ENCODE results near the gene OXSR1. TPM values are rescaled to one million over a fixed set of nuclear protein-coding genes. Genes with fewer than 3 reads are reported as not detected.
"Not testable (repeated sequence)": the region's sequence is repeated elsewhere in the genome, so short reads cannot be mapped to it uniquely, and the experiment has no call there.

OXSR1 gene
- polyA plus RNA-seq, 10 donors = 30.5 to 43.4 (median 34.6) TPM

DNA sequence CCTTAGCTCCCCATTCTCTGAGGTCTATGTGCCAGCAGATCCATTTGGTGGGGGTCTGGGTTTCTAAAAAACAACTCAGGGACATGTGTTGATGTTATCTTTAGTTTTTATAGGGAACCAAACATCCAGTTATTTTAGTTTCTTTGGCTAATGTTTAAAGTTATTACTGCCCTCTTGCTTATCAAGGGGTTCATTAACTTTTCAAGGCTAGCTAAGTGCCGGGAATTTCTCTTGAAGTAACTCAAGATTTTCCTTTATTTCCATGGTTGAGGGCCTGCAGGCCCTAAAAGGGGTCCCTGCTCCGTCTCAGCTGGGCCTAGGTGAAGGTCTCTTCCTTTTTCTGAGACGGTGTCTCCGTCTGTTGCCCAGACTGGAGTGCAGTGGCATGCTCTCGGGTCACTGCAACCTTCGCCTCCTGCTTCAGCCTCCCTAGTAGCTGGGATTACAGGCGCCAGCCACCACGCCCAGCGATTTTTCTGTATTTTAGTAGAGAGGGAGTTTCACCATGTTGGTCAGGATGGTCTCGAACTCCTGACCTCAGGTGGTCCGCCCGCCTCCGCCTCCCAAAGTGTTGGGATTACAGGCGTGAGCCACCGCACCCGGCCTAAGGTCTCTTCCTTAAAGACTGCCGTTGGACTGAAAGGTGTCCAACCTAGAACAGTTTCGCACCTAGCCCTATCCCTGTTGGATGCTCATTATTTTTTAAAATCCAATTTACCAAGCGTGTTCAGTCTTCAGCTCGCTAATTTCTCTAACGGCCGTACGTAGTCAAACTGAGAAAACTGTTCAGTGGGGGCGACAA lies 1.3 kb upstream of the OXSR1 start:
- no peak for DNase-seq

DNA sequence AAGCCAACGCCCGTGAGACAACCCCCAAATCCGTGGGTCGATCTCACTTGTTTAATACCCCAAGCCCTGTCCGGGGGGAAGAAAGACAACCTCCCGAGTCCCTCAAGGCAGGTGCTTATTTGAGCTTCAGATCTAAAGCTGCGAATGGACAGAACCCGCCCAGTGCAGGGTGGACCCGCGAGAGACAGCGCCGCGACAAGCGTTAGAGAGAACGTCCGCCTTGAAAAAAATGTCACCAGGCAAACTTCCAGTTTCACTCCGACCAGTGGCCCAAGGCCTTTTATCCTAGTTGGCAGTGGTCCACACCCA lies 740 bp upstream of the OXSR1 start:
- no peak for DNase-seq

GRCh38 chr3:38165722-38166387 lies 518 bp downstream of the OXSR1 start:
- DNase-seq = no peak

- no peak for DNase-seq
Observed at GRCh38 chr3:38167591-38167990, 2.3 kb downstream of the OXSR1 start.

DNA sequence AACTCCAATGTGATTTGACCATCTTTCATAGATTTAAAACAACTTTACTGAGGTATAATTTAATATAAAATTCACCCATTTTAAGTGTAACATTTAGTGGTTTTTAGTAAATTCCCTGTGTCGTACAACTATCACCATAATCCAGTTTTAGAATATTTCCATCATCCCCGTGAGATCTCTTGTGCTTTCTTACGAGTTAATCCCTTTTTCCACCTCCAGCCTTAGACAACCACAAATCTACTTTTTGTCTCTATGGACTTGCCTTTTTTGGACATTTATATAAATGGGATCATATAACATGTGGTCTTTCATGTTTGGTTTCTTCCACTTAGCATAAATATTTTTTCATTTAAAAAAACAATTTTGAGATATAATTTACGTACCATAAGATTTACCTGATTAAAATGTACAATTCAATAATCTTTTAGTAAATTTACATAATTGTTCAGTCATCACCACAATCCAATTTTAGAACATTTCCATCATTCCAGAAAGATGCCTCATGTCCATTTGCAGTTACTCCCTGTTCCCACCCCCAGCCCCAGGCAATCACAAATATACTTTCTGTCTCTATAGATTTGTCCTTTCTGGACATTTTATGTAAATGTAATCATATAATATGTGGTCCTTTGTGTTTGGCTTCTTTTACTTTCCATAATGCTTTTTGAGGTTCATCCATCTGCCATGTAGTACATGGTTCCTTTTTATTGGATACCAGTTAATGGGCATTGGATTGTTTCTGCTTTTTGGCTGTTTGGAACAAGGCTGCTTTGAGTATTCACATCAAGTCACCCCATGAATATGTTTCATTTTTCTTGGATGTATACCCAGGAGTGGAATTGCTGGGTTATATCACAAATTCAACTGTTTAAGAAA lies 3.1 kb downstream of the OXSR1 start:
- DNase-seq = peak in 1 of 3 donors; percentile 39

DNA sequence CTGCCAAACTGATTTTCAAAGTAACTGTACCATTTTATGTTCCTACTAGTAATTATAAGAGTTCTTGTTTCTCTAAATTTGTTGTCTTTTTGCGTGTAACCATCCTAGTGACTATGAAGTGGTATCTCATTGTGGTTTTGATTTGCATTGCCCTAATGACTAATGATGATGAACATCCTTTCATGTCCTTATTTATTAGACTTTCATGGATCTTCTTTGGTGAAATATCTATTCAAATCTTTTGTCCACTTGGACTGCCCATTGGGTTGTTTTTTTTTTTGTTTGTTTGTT lies 3.6 kb downstream of the OXSR1 start:
- no peak for DNase-seq

GRCh38 chr3:38170722-38171121 lies 5.4 kb downstream of the OXSR1 start:
- DNase-seq = no peak

DNA sequence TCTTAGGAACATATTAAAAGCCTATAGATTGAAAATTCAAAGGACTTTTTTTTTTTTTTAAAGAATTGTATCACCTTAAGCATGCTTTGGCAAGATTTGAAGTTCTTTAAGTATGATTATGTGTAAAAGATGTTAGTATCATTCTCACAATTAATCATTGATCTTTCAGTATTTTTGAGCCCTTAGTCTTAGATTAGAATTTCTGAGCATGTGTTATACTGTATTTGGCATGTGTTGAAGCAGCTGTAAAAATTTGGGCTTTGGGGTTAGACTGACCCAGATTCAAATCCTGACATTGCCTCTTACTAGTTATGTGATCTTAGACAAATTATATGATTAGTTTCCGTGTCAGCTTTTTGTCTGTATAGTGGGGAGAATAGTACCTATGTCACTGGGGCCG lies 6.3 kb downstream of the OXSR1 start:
- no peak for DNase-seq

DNA sequence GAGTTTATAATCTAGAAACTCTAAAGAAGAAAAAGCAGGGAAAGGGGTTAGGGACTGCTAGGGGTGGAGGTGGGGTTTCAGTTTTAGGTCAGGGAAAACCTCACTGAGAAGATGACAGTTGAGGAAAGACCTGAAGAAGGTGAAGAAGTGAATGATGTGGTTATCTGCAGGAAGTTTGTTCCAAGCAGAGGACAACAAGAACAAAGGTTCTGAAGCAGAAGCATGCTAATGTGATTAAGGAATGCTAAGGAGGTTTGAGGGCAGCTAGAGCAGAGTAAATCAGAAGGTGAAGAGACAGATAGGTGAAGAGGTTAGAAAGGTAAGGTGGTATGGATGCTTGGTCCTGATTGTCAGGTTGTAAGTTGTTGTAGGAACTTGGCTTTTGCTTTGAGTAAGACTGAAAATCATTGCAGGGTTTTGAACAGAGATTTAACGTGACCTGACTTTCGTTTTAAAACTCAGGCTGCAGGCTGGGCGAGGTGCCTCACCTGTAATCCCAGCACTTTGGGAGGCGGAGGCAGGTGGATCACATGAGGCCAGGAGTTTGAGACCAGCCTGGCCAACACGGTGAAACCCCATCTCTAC lies 8.6 kb downstream of the OXSR1 start:
- DNase-seq = no peak

DNA sequence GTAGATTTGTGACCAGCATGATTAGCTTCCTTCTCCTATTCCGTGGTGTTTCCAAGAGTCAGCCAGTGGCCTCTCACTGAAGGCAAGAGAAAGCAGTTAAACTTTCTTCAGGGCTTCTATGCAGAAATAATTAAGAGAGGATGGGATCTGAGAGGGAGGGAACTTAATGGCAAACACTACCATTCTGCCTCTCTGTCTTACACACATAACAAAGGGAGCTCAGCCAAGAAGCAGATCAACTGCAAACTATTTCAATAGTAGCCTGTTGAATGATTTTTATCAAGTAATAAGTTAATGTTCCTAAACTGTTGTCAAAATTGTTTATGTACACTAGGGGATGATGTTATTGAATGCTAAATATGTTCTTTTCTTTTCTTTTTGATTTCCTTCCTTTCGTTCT lies 11.8 kb downstream of the OXSR1 start:
- peak in 1 of 3 donors; percentile 9 for DNase-seq

GRCh38 chr3:38186781-38187180 lies 21.4 kb downstream of the OXSR1 start:
- no peak for DNase-seq

GRCh38 chr3:38190481-38190881 lies 25.1 kb downstream of the OXSR1 start:
- no peak for DNase-seq

GRCh38 chr3:38202931-38203330 lies 37.6 kb downstream of the OXSR1 start:
- DNase-seq = not testable (repeated sequence)

DNA sequence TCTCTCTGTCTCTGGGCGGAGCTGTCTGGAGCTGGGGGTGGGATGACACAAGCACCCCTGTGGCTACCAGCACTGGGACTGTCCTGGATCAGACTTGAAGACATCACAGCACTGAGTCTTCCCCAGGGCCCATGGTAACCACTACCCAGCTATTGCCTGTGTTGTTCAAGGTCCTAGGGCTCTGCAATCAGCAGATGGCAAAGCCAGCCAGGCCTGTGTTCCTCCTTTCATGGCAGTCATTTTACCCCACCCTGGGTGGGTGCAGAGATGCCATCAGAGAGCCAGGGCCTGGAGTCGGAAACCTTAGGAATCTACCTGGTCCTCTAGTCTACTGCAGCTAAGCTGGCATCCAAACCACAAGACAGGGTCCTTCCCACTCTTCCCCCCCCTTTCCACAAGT lies 38.4 kb downstream of the OXSR1 start:
- no peak for DNase-seq

DNA sequence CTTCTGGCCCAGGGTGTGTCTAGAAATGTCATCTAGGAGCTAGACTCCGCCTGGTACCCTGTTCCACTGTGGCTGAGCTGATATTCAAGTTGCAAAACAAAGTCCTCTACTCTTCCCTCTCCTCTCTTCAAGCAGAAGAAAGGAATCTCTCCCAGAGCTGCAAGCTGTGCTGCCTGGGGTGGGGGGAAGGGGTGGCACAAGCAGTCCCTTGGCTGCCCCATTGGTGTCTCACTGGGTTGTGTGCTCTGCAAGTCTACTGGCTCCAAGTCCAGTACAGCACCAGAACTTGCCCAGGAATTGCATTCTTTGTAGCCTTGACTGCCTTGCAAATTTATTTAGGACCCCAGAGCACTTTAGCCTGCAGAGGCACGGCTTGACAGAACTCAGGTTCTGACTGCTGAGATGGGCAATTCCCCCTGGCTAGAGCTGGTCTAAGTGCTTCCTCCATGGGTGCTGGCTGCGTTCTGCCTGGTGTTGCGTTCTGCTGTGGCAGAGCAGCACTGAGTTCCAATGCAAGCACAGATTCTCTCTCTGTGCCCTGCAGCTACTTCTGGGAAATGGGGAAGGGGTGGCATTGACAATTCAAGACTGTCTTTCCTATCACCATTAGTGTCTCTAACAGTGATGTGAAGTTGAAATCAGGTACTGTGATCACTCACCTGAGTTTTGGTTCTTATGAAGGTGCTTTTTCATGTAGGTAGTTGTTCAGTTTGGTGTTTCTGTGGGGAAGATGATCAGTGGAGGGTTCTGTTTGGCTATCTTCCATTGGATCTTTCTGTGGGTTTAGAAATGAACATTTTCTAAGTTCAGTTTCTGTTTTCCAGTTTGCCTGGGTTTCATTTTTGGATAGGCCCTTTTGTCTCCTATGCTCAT lies 39.5 kb downstream of the OXSR1 start:
- DNase-seq = no peak

DNA sequence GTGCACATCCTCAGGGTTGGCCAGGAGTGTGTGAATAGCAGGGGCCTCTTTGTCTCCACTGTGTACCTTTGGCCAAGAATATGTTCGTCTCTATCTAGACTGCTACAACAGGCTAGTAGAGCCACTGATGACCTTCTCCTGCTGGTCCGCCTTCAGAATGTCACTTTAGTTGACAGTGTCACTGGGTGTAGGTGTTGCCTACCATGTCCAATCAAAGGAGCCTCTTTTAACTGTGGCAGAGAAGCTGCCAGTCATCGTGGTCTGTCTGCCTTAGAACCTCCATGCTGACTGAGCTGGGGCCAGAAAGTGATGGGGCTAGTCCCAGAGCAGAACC lies 40.1 kb downstream of the OXSR1 start:
- DNase-seq = no peak

- DNase-seq = no peak
Observed at GRCh38 chr3:38207254-38208003, 42.1 kb downstream of the OXSR1 start.

DNA sequence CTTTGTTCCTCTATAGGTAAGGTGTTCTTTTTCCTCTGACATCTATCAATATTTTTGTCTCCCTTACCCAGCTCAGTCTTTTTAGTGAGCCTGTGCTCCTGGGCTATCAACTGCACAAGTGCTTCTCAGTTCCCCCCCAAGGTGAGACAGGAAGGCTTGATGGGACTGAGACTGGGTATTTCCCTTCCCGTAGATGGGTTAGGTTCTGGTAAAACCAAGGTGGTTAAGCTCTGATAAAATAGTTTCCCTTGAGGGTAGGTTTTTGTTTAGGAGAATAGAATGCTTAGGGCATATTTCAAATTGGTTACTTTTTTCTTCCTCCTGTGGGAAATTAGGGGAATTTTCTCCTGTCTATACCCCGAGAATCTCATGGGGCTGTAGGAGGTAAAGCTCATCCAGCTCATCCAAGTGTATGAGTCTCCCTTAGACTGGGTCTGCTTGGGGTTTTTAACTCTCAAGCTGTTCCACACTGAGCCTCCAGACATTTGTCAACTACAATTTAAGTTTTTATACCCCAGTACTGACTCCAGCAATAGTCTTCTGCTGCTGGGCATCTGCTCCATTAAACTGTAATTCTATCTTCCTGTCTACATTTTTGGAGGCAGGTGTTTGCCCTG lies 44.9 kb downstream of the OXSR1 start:
- DNase-seq = no peak

- no peak for DNase-seq
Observed at GRCh38 chr3:38212141-38212540, 46.8 kb downstream of the OXSR1 start.

- no peak for DNase-seq
Observed at GRCh38 chr3:38214560-38214959, 49.2 kb downstream of the OXSR1 start.

All from muscle of back (tissue), 11 donors.